K562 (cell line): Measurements from ENCODE around the gene PPOX. TPM values are rescaled to one million over a fixed set of nuclear protein-coding genes. Genes with fewer than 3 reads are reported as not detected.

Experiments used
- DEAF1 ChIP-seq: fragments of 450-650 bp; formaldehyde crosslinking; IDR thresholded peaks from 2 replicates; pipeline ENCODE4 v1.4.0; 2020; ENCODE audit warnings: mild to moderate bottlenecking, moderate library complexity
- E2F1 ChIP-seq: sonication (generic); formaldehyde crosslinking; IDR thresholded peaks from 2 replicates; pipeline ENCODE4 v1.8.1; 2023; ENCODE audit warnings: mild to moderate bottlenecking, missing genetic modification reagents, moderate library complexity
- ETS1 ChIP-seq: conservative IDR thresholded peaks from 2 replicates; pipeline ENCODE4 v1.6.1; 2011; ENCODE audit warnings: low read depth, mild to moderate bottlenecking, low read length; ENCODE audit not compliant: control insufficient read depth
- ETS2 ChIP-seq: IDR thresholded peaks from 2 replicates; pipeline ENCODE4 v1.6.1; 2016; ENCODE audit warnings: borderline replicate concordance, missing genetic modification characterization, mild to moderate bottlenecking, moderate library complexity, missing compliant biosample characterization; ENCODE audit not compliant: poor library complexity, severe bottlenecking
- HNRNPH1 ChIP-seq: fragments of 200-400 bp; formaldehyde crosslinking; optimal IDR thresholded peaks from 2 replicates; pipeline ENCODE3; 2017; ENCODE audit warnings: low read depth, mild to moderate bottlenecking, low read length, moderate library complexity
- HNRNPL ChIP-seq: fragments of 200-400 bp; formaldehyde crosslinking; IDR thresholded peaks from 2 replicates; pipeline ENCODE4 v1.6.1; 2017; ENCODE audit warnings: low read depth, mild to moderate bottlenecking, low read length
- JUND ChIP-seq, 2 experiments: IDR thresholded peaks; 2 replicates in 1 of 2; 3 replicates in 1 of 2; pipeline ENCODE4 v1.6.1; 2011; ENCODE audit warnings: borderline replicate concordance in 2 of 2, low read depth in 2 of 2, low read length in 2 of 2, improper control_type of control experiment in 1 of 2, missing biosample characterization in 1 of 2, missing genetic modification characterization in 1 of 2, missing genetic modification reagents in 1 of 2
- MEIS2 ChIP-seq: fragments of 450-650 bp; IDR thresholded peaks from 2 replicates; pipeline ENCODE4 v1.6.1; 2014; ENCODE audit warnings: mild to moderate bottlenecking; ENCODE audit not compliant: partially characterized antibody
- PCBP2 ChIP-seq: fragments of 200-400 bp; formaldehyde crosslinking; IDR thresholded peaks from 2 replicates; pipeline ENCODE4 v1.6.1; 2018; ENCODE audit warnings: low read length, low read depth, mild to moderate bottlenecking, moderate library complexity; ENCODE audit not compliant: poor library complexity, severe bottlenecking
- PURB ChIP-seq: sonication (generic); formaldehyde crosslinking; IDR thresholded peaks from 2 replicates; pipeline ENCODE4 v1.9.0; 2021; ENCODE audit warnings: low read depth, mild to moderate bottlenecking, missing genetic modification reagents
- SAFB2 ChIP-seq: fragments of 200-400 bp; formaldehyde crosslinking; IDR thresholded peaks from 2 replicates; pipeline ENCODE4 v1.6.1; 2018; ENCODE audit warnings: borderline replicate concordance, low read length, low read depth, moderate library complexity; ENCODE audit not compliant: severe bottlenecking
- SIRT6 ChIP-seq: IDR thresholded peaks from one replicate; pipeline ENCODE4 v1.6.1; 2012; ENCODE audit warnings: low read depth, mild to moderate bottlenecking, control low read depth, inconsistent platforms, low read length, moderate library complexity
- SOX6 ChIP-seq: fragments of 450-650 bp; IDR thresholded peaks from 2 replicates; pipeline ENCODE4 v1.6.1; 2014; ENCODE audit warnings: mild to moderate bottlenecking
- TEAD1 ChIP-seq, 2 experiments: fragments of 450-650 bp in 1 of 2; sonication (generic) in 1 of 2; formaldehyde crosslinking; IDR thresholded peaks; 2 replicates each; pipeline versions ENCODE4 v1.4.0 to v1.8.0; 2020 to 2022; ENCODE audit warnings: mild to moderate bottlenecking in 2 of 2, missing genetic modification reagents in 1 of 2
- TRIM28 ChIP-seq: fragments of 450-650 bp; IDR thresholded peaks from 2 replicates; pipeline ENCODE4 v1.6.1; 2017
- XRCC5 ChIP-seq: fragments of 200-400 bp; formaldehyde crosslinking; IDR thresholded peaks from 2 replicates; pipeline ENCODE4 v1.6.1; 2017; ENCODE audit warnings: low read depth, mild to moderate bottlenecking, low read length
- ZBTB8A ChIP-seq: fragments of 450-650 bp; IDR thresholded peaks from 2 replicates; pipeline ENCODE4 v1.6.1; 2018; ENCODE audit warnings: mild to moderate bottlenecking, moderate library complexity; ENCODE audit not compliant: partially characterized antibody
- ZFP91 ChIP-seq: sonication (generic); formaldehyde crosslinking; IDR thresholded peaks from 2 replicates; pipeline ENCODE4 v1.8.0; 2022; ENCODE audit warnings: mild to moderate bottlenecking, missing genetic modification reagents
- ZNF584 ChIP-seq: fragments of 200-800 bp; sonication (Bioruptor generic); IDR thresholded peaks from 2 replicates; pipeline ENCODE4 v1.6.1; 2016; ENCODE audit warnings: low read depth, mild to moderate bottlenecking, missing genetic modification characterization, missing compliant biosample characterization
- ZNF780A ChIP-seq: fragments of 250-450 bp; sonication (Bioruptor Pico); IDR thresholded peaks from 2 replicates; pipeline ENCODE4 v1.5.0; 2021; ENCODE audit warnings: mild to moderate bottlenecking
- polyA plus RNA-seq, 8 experiments: library from polyadenylated mRNA; depleted of rRNA in 4 of 8; stranded (reverse) in 5 of 8; unstranded in 3 of 8; fragments of >200 nt; fragmentation: Nextera tagmentation in 2 of 8; fragmentation: Illumina TruSeq in 1 of 8; extraction: Ambion mirVana in 2 of 8; extraction: Trizol in 1 of 8; gene quantifications; 2 replicates each; pipeline versions ENCODE4 v1.2.1 to v1.2.3, GENCODE V29; 2011 to 2014; ENCODE audit warnings: inconsistent platforms in 1 of 8, missing spikeins in 1 of 8
- total RNA-seq, 7 experiments: library from RNA; depleted of rRNA in 6 of 7; stranded (reverse); fragments of >200 nt in 6 of 7; fragmentation: Illumina TruSeq in 2 of 7; extraction: Trizol in 2 of 7; gene quantifications; 2 replicates each; pipeline versions ENCODE4 v1.2.1 to v1.2.3, GENCODE V29; 2011 to 2021; ENCODE audit warnings: low replicate concordance in 1 of 7

Gene PPOX
- total and polyA plus RNA-seq, 9 of the 15 experiments (the other 6 are each of a cell fraction or from before 2014, with no cell fraction given): 17.0 to 57.1 (median 38.9) TPM

GRCh38 chr1:161192476-161193465 lies 26.5 kb downstream of the PPOX start (continued):
- TF ChIP-seq E2F1 (CRISPR knock-in tag): no peak
- no peak for TF ChIP-seq PCBP2
- no peak for TF ChIP-seq SAFB2
- no peak for TF ChIP-seq ZBTB8A
- peak in 1 of 2 experiments; percentile 27; a peak in 1 of 4 replicates for TF ChIP-seq TEAD1 (CRISPR knock-in tag; IDR thresholded peaks at IDR 0.05)
- TF ChIP-seq HNRNPL: no peak
- no peak for TF ChIP-seq MEIS2
- TF ChIP-seq DEAF1 (CRISPR knock-in tag): peak; percentile 40; the same call in 1 of the 2 replicates
- no peak for TF ChIP-seq ETS2
- peak; percentile 38 for TF ChIP-seq SOX6
- peak; percentile 32; the same call in 1 of the 2 replicates for TF ChIP-seq JUND (IDR thresholded peaks at IDR 0.05; ENCODE audit: borderline replicate concordance, low read depth, low read length)
- TF ChIP-seq JUND (tag; IDR thresholded peaks at IDR 0.05; ENCODE audit: borderline replicate concordance, low read depth, low read length): no peak
- no peak for TF ChIP-seq SIRT6
- peak; percentile 91 for TF ChIP-seq XRCC5
- no peak for TF ChIP-seq ETS1
- TF ChIP-seq HNRNPH1: no peak
- no peak for TF ChIP-seq ZNF584 (CRISPR knock-in tag)
- TF ChIP-seq ZNF780A: no peak
- no peak for TF ChIP-seq TRIM28
- no peak for TF ChIP-seq PURB (CRISPR knock-in tag)
- TF ChIP-seq ZFP91 (CRISPR knock-in tag): no peak
